ENCODE measurements around the gene CDKL4.
"Not testable (repeated sequence)": the region's sequence is repeated elsewhere in the genome, so short reads cannot be mapped to it uniquely, and the experiment has no call there.

CDKL4 gene

GRCh38 chr2:39150890-39151497 lies 92.8 kb downstream of the CDKL4 start:
- no peaks in the 10 kb centered on the region for H3K9me3 ChIP-seq (ENCODE audit: insufficient read depth, low read depth, low read length)
- no peak overlapping the region for H3K9ac ChIP-seq (ENCODE audit: low read depth, low read length)
- H3K27ac ChIP-seq (ENCODE audit: low read length), result no peak overlapping the region

GRCh38 chr2:39150102-39150562 lies 93.6 kb downstream of the CDKL4 start:
- Histone ChIP-seq H3K9me3 (ENCODE audit: insufficient read depth, low read depth, low read length) (no peaks in the 10 kb centered on the region), H3K4me1 (ENCODE audit: insufficient read depth, low read length) (no peaks in the 10 kb centered on the region), H3K4me3 (ENCODE audit: low read length) (no peak overlapping the region), H3K27me3 (ENCODE audit: insufficient read depth, low read length) (no peaks in the 10 kb centered on the region), H3K9ac (ENCODE audit: low read depth, low read length) (no peak overlapping the region), H3K36me3 (ENCODE audit: insufficient read depth, low read depth, low read length) (no peaks in the 10 kb centered on the region), H3K27ac (ENCODE audit: low read length) (no peak overlapping the region)

More at GRCh38 chr2:39150890-39151497, 92.8 kb downstream of the CDKL4 start:
- no peaks in the 10 kb centered on the region for H3K27me3 ChIP-seq (ENCODE audit: insufficient read depth, low read length)
- H3K4me1 ChIP-seq (ENCODE audit: insufficient read depth, low read length), result no peaks in the 10 kb centered on the region
- H3K4me3 ChIP-seq (ENCODE audit: low read length), result no peak overlapping the region
- no peaks in the 10 kb centered on the region for H3K36me3 ChIP-seq (ENCODE audit: insufficient read depth, low read depth, low read length)

GRCh38 chr2:39146630-39147029 lies 97.1 kb downstream of the CDKL4 start:
- H3K27ac ChIP-seq (ENCODE audit: low read length), result no peak overlapping the region
- peaks cover 3% of the 10 kb centered on the region; the same call in 1 of the 2 replicates for H3K4me1 ChIP-seq (ENCODE audit: insufficient read depth, low read length)
- no peaks in the 10 kb centered on the region for H3K27me3 ChIP-seq (ENCODE audit: insufficient read depth, low read length)
- no peaks in the 10 kb centered on the region for H3K36me3 ChIP-seq (ENCODE audit: insufficient read depth, low read depth, low read length)
- H3K9me3 ChIP-seq (ENCODE audit: insufficient read depth, low read depth, low read length), result no peaks in the 10 kb centered on the region
- H3K4me3 ChIP-seq (ENCODE audit: low read length), result no peak overlapping the region
- H3K9ac ChIP-seq (ENCODE audit: low read depth, low read length), result no peak overlapping the region

- Histone ChIP-seq H3K4me1 (ENCODE audit: insufficient read depth, low read length) (peaks cover 7% of the 10 kb centered on the region; the same call in 1 of the 2 replicates), H3K36me3 (ENCODE audit: insufficient read depth, low read depth, low read length) (no peaks in the 10 kb centered on the region), H3K27ac (ENCODE audit: low read length) (no peak overlapping the region), H3K9me3 (ENCODE audit: insufficient read depth, low read depth, low read length) (no peaks in the 10 kb centered on the region), H3K4me3 (ENCODE audit: low read length) (no peak overlapping the region), H3K9ac (ENCODE audit: low read depth, low read length) (no peak overlapping the region), H3K27me3 (ENCODE audit: insufficient read depth, low read length) (no peaks in the 10 kb centered on the region)
Measured at GRCh38 chr2:39145906-39146421, 97.8 kb downstream of the CDKL4 start.

- Histone ChIP-seq H3K27ac (ENCODE audit: low read length) (no peak overlapping the region), H3K36me3 (ENCODE audit: insufficient read depth, low read depth, low read length) (no peaks in the 10 kb centered on the region), H3K4me1 (ENCODE audit: insufficient read depth, low read length) (peaks cover 7% of the 10 kb centered on the region; the same call in 1 of the 2 replicates), H3K9me3 (ENCODE audit: insufficient read depth, low read depth, low read length) (no peaks in the 10 kb centered on the region), H3K9ac (ENCODE audit: low read depth, low read length) (no peak overlapping the region), H3K4me3 (ENCODE audit: low read length) (no peak overlapping the region), H3K27me3 (ENCODE audit: insufficient read depth, low read length) (no peaks in the 10 kb centered on the region)
Measured at GRCh38 chr2:39144416-39144815, 99.4 kb downstream of the CDKL4 start.

GRCh38 chr2:39142904-39143605 lies 100.7 kb downstream of the CDKL4 start:
- Histone ChIP-seq H3K4me3 (ENCODE audit: low read length) (no peak overlapping the region), H3K9ac (ENCODE audit: low read depth, low read length) (no peak overlapping the region), H3K27me3 (ENCODE audit: insufficient read depth, low read length) (no peaks in the 10 kb centered on the region), H3K27ac (ENCODE audit: low read length) (no peak overlapping the region), H3K36me3 (ENCODE audit: insufficient read depth, low read depth, low read length) (no peaks in the 10 kb centered on the region), H3K9me3 (ENCODE audit: insufficient read depth, low read depth, low read length) (no peaks in the 10 kb centered on the region), H3K4me1 (ENCODE audit: insufficient read depth, low read length) (peaks cover 7% of the 10 kb centered on the region; the same call in 1 of the 2 replicates)

GRCh38 chr2:39141334-39142271 lies 102.2 kb downstream of the CDKL4 start:
- no peaks in the 10 kb centered on the region for H3K27me3 ChIP-seq (ENCODE audit: insufficient read depth, low read length)
- H3K36me3 ChIP-seq (ENCODE audit: insufficient read depth, low read depth, low read length), result no peaks in the 10 kb centered on the region
- H3K4me1 ChIP-seq (ENCODE audit: insufficient read depth, low read length), result peaks cover 7% of the 10 kb centered on the region; the same call in 1 of the 2 replicates
- no peak overlapping the region for H3K27ac ChIP-seq (ENCODE audit: low read length)
- no peak overlapping the region for H3K9ac ChIP-seq (ENCODE audit: low read depth, low read length)
- H3K9me3 ChIP-seq (ENCODE audit: insufficient read depth, low read depth, low read length), result no peaks in the 10 kb centered on the region
- H3K4me3 ChIP-seq (ENCODE audit: low read length), result no peak overlapping the region

- not testable (repeated sequence) for H3K27me3 ChIP-seq (ENCODE audit: insufficient read depth, low read length)
Measured at GRCh38 chr2:39140948-39141333, 102.8 kb downstream of the CDKL4 start.

GRCh38 chr2:39140322-39140847 lies 103.4 kb downstream of the CDKL4 start:
- peaks cover 7% of the 10 kb centered on the region; the same call in 1 of the 2 replicates for H3K4me1 ChIP-seq (ENCODE audit: insufficient read depth, low read length)
- H3K27ac ChIP-seq (ENCODE audit: low read length), result no peak overlapping the region
- no peaks in the 10 kb centered on the region for H3K27me3 ChIP-seq (ENCODE audit: insufficient read depth, low read length)
- no peak overlapping the region for H3K9ac ChIP-seq (ENCODE audit: low read depth, low read length)
- H3K36me3 ChIP-seq (ENCODE audit: insufficient read depth, low read depth, low read length), result no peaks in the 10 kb centered on the region
- H3K4me3 ChIP-seq (ENCODE audit: low read length), result no peak overlapping the region
- H3K9me3 ChIP-seq (ENCODE audit: insufficient read depth, low read depth, low read length), result no peaks in the 10 kb centered on the region

More at GRCh38 chr2:39140948-39141333, 102.8 kb downstream of the CDKL4 start:
- not testable (repeated sequence) for H3K27ac ChIP-seq (ENCODE audit: low read length); H3K4me3 ChIP-seq (ENCODE audit: low read length); H3K36me3 ChIP-seq (ENCODE audit: insufficient read depth, low read depth, low read length); H3K9ac ChIP-seq (ENCODE audit: low read depth, low read length); H3K9me3 ChIP-seq (ENCODE audit: insufficient read depth, low read depth, low read length); H3K4me1 ChIP-seq (ENCODE audit: insufficient read depth, low read length)

GRCh38 chr2:39139511-39140237 lies 104.1 kb downstream of the CDKL4 start:
- H3K4me3 ChIP-seq (ENCODE audit: low read length), result no peak overlapping the region
- H3K27ac ChIP-seq (ENCODE audit: low read length), result no peak overlapping the region
- H3K36me3 ChIP-seq (ENCODE audit: insufficient read depth, low read depth, low read length), result no peaks in the 10 kb centered on the region
- no peaks in the 10 kb centered on the region for H3K27me3 ChIP-seq (ENCODE audit: insufficient read depth, low read length)
- H3K9ac ChIP-seq (ENCODE audit: low read depth, low read length), result no peak overlapping the region
- H3K4me1 ChIP-seq (ENCODE audit: insufficient read depth, low read length), result peaks cover 7% of the 10 kb centered on the region; the same call in 1 of the 2 replicates
- H3K9me3 ChIP-seq (ENCODE audit: insufficient read depth, low read depth, low read length), result no peaks in the 10 kb centered on the region

GRCh38 chr2:39138837-39139211 lies 104.9 kb downstream of the CDKL4 start:
- no peaks in the 10 kb centered on the region for H3K36me3 ChIP-seq (ENCODE audit: insufficient read depth, low read depth, low read length)
- no peaks in the 10 kb centered on the region for H3K27me3 ChIP-seq (ENCODE audit: insufficient read depth, low read length)
- H3K4me3 ChIP-seq (ENCODE audit: low read length), result no peak overlapping the region
- no peak overlapping the region for H3K9ac ChIP-seq (ENCODE audit: low read depth, low read length)
- H3K9me3 ChIP-seq (ENCODE audit: insufficient read depth, low read depth, low read length), result no peaks in the 10 kb centered on the region
- peaks cover 7% of the 10 kb centered on the region; the same call in 1 of the 2 replicates for H3K4me1 ChIP-seq (ENCODE audit: insufficient read depth, low read length)
- H3K27ac ChIP-seq (ENCODE audit: low read length), result no peak overlapping the region
